Umbilical cord (tissue), 2 donors: Measurements from ENCODE around the gene CSAD. TPM values are rescaled to one million over a fixed set of nuclear protein-coding genes. Genes with fewer than 3 reads are reported as not detected.
"Not testable (repeated sequence)": the region's sequence is repeated elsewhere in the genome, so short reads cannot be mapped to it uniquely, and the experiment has no call there.

Experiments
- DNase-seq: peaks from one replicate; pipeline ENCODE4 v3.0.0-alpha.2; 2015; ENCODE audit warnings: low spot score
- total RNA-seq: library from RNA; depleted of rRNA; stranded (reverse); fragments of >200 nt; gene quantifications from one replicate; pipeline ENCODE4 v1.2.3, GENCODE V29; 2014; ENCODE audit warnings: low replicate concordance; ENCODE audit not compliant: insufficient read depth

Gene CSAD
- total RNA-seq, 1 donor from 2014 or later: 11.1 TPM

DNA sequence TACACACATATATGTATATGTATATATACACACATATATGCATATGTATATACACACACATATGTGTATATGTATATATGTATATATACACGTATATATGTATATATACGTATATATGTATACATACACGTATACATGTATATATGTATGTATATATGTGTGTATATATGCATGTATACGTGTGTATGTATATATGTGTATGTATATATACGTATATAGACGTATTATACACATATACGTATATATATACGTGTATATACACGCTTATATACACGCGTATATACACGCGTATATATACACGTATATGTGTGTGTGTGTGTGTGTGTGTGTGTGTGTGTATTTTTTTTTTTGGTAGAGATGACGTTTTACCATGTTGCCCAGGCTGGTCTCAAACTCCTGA, 33.1 kb downstream of the CSAD start:
- no peak for DNase-seq

DNA sequence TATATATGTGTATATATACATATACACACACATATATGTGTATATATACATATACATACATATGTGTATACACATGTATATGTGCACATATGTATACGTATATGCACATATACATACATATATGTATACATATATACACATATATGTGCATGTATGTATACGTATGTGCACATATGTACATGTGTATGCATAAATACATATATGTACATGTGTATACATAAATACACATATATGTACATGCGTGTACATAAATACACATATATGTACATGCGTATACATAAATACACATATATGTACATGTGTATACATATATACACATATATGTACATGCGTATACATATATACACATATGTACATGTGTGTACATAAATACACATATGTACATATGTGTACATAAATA, 33.5 kb downstream of the CSAD start:
- DNase-seq: no peak

DNA sequence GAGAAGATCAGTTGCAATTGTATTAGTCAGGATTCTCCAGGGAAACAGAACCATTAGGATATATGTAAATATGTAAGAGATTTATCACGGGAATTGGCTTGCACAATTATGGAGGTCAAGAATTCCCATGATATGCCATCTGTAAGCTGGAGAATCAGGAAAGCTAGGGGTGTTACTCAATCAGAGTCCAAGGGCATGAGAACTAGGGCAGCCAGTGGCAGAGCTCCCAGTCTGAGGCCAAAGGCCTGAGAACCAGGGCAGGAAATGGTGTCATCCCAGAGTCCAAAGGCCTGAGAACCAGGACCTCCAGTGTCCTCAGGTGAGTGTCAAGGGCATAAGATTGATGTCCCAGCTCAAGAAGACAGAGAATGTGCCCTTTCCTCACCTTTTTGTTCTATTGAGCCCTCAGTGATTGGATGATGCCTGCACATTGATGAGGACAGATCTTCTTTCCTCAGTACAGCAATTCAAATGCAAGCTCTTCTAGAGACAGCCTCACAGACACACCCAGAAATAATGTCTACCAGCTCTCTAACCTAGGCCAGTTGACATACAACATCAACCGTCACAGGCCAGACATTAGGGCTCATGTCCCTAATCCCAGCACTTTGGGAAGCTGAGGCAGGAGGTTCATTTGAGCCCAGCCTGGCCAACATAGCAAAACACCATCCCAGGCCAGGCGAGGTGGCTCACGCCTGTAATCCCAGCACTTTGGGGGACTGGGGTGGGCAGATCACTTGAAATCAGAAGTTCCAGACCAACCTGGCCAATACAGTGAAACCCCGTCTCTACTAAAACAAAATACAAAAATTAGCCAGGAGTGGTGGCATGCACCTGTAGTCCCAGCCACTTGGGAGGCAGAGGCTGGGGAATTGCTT, 35.1 kb downstream of the CSAD start:
- DNase-seq: no peak

DNA sequence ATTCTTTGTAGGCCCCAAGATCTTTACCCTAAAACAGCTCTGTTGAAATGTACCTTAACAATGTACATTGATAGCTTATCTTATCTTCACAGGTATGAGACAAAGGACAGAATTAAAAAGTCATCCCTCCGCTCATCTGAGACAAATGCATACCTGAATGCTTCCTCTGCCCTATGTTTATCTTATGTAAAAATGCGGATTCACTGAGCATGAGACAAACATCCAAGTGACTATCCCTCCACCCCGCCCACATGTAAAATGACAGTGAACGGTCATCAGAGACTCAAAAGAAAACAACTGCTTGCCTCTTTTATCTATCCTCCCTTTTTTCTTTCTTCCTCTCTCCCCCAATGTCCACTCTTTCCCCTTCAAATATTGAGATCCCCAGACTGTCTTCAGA, 37.4 kb downstream of the CSAD start:
- DNase-seq: no peak

DNA sequence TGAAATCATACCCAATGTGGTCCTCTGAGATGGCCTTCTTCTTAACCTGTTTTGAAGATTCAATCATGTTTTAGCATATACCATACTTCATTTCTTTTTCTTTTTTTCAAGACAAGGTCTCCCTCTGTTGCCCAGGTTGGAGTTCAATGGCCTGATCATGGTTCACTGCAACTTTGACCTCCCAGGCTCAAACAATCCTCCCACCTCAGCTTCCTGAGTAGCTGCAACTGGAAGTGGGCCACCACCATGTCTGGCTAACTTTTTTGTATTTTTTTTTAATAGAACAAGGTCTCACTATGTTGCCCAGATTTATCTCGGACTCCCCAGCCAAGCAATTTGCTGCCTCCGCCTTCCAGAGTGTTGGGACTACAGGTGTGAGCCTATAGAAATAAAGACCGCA, 47.0 kb downstream of the CSAD start:
- DNase-seq: no peak

DNA sequence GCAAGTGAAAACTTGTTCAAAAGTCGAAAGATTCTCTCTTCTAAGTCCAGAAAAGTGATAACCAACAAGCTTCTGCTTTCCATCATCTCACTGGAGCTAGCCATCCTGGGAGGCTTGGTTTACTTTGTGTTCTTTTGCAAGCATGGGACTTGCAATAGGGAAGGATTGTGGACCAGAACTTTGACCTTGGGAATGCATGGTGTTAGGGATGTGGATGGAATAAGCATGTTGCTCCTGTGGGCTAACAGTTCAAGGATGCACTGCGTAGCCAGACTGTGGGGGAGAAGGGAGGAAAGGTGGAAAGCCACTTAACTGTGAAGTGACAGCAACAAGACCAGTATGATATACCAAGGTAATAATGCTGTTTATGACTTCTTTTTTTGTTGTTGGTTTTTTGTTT, 48.9 kb downstream of the CSAD start:
- DNase-seq: no peak

DNA sequence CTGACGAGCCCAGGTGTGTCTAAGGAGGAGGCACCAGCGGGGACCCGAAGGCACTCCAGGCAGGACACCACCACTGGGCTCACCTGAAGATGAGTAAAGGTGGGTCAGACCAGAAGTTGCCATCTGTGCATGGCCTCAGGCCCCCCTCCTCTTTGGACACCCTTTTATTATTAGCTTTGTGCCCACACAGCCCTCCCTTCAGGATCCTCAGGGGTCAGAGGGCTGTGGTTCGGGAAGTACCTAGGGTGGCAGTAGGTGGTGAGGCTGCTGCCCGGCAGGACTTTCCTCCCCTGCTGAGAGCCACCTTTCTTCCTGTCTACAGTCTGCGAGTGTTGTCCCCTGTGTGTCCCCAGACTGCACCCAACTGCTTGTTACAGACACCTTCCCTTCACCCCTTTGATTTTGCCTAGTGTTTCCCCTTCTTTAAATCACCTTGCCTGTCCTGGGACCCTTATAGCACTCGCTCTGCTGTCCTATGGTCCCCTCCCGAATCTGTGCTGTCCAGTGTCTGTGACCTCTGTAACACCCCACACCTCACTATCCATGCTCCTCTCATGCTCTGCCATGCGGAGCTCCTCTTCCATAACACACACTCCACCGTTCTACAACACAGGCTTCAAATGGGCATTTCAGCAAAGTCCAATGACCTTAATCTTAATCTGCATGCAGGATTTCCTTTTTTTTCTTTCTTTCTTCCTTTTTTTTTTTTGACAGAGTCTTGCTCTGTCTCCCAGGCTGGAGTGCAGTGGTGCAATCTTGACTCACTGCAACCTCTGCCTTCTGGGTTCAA, 51.8 kb downstream of the CSAD start:
- DNase-seq: no peak

DNA sequence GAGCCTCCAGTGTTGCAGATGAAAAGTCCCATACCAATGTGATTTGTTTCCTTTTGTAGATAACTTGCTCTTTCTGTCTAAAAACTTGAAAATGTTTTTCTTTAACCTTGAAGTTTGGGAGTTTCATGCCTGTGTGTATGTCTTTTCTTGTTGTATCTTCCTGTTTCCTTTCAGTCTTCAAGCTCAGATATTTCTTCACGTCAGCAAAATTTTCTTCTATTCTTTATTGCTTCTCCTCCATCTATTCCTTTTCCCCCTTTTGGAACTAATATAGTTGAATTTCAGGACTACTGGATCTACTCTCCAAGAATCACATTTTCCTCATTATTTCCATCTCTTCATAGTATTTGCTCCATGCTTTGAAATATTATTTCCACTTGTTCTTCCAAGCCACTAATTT, 53.6 kb downstream of the CSAD start:
- DNase-seq: no peak

DNA sequence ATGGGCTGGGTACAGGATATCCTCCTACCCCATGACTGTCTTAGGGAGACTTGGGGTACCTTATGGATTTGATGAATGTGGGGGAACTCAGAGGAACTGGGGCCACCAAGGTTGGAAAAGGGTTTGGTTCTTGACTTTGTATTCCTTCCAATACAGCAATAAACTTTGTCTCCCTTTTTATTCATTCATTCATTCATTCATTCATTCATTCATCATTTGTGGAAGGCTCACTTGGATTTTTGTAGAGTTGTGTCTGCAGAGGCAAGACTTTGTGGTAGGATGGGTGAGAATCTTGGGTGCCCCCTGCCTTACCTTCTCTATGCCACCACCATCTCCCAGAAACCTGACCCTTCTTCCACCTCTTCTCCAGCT, 56.4 kb downstream of the CSAD start:
- no peak for DNase-seq

DNA sequence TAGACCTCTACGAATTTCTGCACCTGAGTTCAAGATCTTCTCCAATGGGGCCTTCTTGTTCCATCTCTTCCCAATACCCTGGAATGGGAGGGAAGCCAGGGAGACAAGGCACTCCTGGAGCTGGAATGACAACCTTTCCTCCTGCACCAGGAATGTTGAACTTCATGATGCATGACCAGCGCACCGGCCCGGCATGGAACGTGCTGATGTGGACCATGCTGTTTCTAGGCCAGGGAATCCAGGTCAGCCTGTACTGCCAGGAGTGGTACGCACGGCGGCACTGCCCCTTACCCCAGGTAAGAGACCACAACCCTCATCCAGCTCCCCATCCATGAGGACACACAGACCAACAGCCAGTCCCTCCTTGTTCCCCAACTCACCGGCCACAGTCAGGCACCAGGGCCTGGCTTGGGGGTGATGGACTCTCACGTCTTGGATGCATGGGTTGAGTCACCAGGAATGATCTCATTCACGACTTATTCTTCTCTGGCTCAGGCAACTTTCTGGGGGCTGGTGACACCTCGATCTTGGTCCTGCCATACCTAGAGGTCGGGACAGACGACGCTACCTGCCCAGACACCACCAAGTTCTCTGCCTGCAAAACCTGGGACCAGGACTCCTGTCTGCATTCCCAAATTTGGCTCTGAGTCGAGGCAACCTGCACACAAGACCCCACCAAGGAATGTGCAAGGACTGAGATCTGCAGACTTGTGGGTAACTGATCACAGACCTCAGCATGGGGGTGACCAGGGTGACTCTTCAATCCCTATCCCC, 57.0 kb downstream of the CSAD start:
- DNase-seq: no peak

DNA sequence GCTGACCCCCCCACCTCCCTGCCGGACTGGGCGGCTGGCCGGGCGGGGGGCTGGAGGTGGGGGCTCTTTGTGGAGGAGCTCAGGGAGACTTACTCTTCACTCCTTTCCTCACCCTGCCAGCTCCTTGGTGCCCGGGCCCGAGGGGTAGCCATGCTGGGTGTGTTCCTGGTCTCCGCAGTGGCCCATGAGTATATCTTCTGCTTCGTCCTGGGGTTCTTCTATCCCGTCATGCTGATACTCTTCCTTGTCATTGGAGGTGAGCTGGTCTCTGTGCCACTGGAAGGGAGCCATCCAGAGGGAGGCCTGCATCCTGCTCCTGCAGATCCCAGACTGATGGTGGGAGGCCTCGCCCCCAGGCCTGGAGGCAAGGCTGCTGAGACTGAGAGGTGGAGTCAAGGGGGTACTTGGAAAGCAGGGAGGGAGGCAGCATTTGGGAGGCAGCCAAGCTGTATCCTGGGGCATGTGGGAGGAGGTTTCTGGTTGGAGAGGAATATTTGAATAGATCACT, 57.7 kb downstream of the CSAD start:
- peak; percentile 65 for DNase-seq

DNA sequence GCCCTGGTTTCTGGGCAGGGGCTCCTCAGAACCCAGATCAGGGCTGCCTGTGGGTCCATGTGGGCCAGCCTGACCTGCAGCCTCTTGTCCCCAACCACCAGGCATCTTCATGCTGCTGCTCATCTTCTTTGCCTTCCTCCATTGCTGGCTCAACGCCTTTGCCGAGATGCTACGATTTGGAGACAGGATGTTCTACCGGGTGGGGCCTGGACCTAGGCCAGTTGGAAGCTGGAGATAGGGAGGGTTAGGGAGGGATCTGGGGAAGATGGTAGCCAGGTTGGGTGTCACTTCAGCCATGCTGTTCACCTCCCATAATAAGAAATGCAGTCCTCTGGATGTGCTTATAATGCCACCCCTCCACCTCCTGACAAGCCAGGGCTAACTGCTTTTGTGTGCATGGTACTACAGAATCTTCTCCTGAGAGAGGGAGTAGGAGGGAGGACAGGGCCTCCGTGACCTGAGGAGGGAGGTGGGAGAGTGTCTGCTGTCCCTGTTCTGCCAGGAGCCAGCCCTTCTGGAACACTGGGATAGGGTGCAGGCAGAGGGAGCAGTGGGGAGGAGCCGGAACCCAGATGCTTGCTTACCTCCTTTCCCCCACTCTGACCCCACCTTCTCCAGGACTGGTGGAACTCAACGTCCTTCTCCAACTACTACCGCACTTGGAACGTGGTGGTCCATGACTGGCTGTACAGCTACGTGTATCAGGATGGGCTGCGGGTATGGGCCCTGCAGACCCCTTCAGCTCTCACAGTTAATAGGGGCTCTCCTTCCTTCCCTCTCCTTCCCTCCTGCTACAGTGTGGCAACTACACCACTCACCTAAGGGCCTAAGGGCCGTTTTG, 59.8 kb downstream of the CSAD start:
- no peak for DNase-seq

DNA sequence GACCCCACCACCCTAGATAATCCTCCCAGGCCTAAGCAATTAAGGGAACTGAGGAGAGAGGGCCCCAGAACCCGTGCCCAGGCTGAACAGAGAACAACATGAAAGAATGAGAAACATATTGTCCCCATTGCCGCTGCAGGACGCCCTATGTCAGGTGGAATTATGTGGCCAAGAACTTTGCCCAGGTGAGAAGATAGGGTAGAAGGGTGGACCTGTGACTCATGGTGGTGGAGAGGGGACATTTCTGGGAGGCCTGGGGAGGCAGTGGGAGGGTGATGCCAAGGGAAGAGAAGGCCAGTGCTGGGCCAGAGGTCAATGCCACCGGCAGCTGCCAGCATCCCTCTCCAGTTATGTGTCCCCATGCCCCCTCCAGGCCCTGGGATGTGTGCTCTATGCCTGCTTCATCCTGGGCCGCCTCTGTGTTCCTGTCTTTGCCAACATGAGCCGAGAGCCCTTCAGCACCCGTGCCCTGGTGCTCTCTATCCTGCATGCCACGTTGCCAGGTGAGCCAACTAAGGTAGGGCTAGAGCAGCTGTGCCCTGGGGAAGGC, 61.9 kb downstream of the CSAD start:
- no peak for DNase-seq

DNA sequence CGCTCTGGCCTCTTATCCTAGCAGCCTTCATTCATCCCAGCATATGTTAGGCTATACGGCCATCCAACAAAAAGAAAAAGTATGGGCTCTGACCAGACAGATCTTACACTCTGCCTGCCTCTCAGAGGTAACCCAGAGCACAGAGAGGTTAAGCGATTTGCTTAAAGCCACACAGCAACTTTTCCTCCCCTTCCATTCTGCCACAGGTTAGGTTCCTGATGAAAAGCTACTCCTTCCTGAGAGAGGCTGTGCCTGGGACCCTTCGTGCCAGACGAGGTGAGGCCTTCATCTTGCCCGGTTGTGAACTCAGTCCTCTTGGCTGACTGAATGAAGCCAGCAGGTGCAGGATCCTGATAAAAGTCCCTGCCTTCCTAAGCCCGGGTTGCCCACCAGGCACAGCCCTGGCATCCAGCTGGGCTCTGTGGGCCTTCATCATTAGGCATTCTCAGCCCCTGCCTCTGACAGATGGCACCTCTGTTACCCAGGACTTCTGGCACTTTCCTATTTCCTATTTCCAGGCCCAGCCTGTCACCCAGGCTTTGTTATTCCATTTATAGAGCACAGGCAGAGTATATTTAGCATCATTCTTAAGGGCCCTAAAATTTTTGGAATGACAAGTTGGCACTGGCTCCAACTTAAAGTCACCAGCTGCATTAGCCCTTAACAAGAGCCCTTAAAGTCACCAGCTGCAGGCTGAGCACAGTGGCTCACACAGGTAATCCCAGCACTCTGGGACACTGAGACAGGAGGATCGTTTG, 64.7 kb downstream of the CSAD start:
- no peak for DNase-seq

DNA sequence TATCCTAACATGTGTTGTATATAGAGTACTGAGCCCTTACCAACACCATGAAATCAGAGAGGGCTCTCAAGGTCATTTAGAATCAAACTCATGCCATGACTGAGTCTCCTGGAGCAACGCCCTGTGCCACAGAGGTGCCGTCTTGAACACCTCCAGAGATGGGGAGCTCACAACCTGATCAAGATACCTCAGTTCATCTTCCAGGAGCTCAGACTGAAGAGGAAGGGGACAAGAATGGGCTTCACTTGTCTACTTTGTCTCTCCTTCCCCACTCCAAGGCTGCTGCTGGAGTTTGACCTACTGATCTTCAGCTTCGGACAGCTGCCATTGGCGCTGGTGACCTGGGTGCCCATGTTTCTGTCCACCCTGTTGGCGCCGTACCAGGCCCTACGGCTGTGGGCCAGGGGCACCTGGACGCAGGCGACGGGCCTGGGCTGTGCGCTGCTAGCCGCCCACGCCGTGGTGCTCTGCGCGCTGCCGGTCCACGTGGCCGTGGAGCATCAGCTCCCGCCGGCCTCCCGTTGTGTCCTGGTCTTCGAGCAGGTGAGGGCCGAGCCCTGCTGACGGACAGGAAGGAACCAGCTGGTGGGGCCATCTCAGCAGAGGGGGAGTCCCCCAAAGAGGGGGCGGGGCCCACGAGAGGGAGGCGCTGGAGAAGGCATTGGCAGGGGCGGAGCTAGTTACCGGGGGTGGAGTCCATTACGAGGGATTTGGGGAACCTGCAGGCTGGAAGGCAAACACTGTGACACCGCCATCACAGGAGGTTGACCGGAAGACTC, 65.4 kb downstream of the CSAD start:
- no peak for DNase-seq

DNA sequence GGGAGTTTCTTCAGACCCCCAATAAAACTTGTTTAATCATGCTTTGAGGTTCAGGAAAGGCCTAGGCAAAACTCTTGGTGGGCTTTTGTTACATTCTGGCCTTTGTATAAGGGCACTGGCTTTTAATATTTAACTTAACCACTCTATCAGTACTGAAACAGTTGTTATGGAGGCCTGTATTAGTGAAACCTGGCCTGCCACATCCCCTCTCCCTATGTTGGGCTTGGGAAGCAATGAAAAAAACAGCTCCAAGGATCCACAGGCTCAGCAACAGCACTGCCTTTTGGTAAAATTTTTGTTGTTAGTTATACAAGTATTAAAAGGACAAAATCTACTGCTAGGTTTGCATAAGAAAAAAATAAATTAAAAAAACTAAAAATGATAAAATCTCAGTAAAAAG, 66.8 kb downstream of the CSAD start:
- DNase-seq: no peak

DNA sequence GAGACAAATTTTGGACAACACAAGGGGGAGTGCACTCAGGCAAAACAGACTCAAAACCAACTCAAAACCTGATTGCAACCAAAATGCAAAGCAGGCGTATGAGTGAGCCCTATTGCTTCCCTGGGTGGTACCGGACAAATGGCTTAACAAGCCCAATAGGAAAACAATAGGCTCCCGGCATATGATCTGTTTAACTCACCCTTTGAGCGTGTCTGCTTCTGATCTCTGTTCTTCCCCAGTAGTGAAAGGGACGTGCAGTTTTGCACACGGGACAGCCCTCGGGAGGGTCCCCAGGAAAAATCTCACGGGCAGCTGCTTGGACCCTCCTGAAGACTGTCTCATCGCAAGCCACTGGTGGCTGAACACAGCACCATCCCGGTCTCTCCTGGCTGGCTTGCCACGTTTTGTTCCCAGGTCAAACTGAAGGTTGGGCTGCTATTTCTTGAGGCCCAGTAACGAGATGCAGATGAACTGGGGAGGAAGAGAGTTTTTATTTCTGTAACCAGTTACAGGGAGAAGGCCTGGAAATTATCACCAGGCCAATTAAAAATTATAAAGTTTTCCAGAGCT, 67.5 kb downstream of the CSAD start:
- no peak for DNase-seq

DNA sequence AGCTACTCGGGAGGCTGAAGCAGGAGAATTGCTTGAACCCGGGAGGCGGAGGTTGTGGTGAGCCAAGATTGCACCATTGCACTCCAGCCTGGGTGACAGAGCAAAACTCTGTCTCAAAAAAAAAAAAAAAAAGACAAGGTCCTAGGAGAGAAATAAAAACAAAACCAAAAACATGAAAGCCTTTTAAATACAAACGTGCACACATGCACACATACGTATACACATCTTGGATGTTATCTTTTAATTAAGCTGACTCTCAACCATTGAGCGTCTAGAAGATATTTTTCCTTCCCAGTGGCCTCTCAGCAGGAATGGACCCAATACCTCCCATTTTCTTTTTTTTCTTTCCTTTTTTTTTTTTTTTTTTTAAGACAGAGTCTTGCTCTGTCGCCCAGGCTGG, 68.3 kb downstream of the CSAD start:
- not testable (repeated sequence) for DNase-seq
